IMR-90 (cell line): ENCODE data around the gene CCDC33.

Source experiments
- BHLHE40 ChIP-seq: fragments of 150-350 bp; IDR thresholded peaks from 2 replicates; pipeline ENCODE4 v1.6.1; 2016; ENCODE audit warnings: mild to moderate bottlenecking, low read depth, low read length
- CEBPB ChIP-seq: IDR thresholded peaks from 2 replicates; pipeline ENCODE4 v1.6.1; 2012; ENCODE audit warnings: low read depth, low read length, improper control_type of control experiment
- CHD1 ChIP-seq: IDR thresholded peaks from 2 replicates; pipeline ENCODE4 v1.6.1; 2012; ENCODE audit warnings: low read depth, low read length, improper control_type of control experiment
- MAZ ChIP-seq: IDR thresholded peaks from 2 replicates; pipeline ENCODE4 v1.6.1; 2012; ENCODE audit warnings: low read depth, mild to moderate bottlenecking, low read length, improper control_type of control experiment, moderate library complexity, borderline replicate concordance
- MXI1 ChIP-seq: IDR thresholded peaks from 2 replicates; pipeline ENCODE4 v1.6.1; 2012; ENCODE audit warnings: low read depth, mild to moderate bottlenecking, low read length, moderate library complexity, borderline replicate concordance
- POLR2A ChIP-seq: IDR thresholded peaks from 2 replicates; pipeline ENCODE4 v1.6.1; 2012; ENCODE audit warnings: mild to moderate bottlenecking, low read depth, low read length
- RAD21 ChIP-seq: IDR thresholded peaks from 2 replicates; pipeline ENCODE4 v1.6.1; 2012; ENCODE audit warnings: low read length, improper control_type of control experiment
- RCOR1 ChIP-seq: IDR thresholded peaks from 2 replicates; pipeline ENCODE4 v1.6.1; 2012; ENCODE audit warnings: mild to moderate bottlenecking, low read length, improper control_type of control experiment; ENCODE audit not compliant: insufficient replicate concordance
- RFX5 ChIP-seq: IDR thresholded peaks from 2 replicates; pipeline ENCODE4 v1.8.0; 2012; ENCODE audit warnings: low read depth, mild to moderate bottlenecking, low read length, moderate library complexity
- SMC3 ChIP-seq: fragments of 150-350 bp; IDR thresholded peaks from 2 replicates; pipeline ENCODE4 v1.6.1; 2016; ENCODE audit warnings: low read depth, mild to moderate bottlenecking, antibody characterized with exemption, low read length, moderate library complexity
- TF ChIP-seq, protein P1 (sequence below): conservative IDR thresholded peaks from 2 replicates; pipeline ENCODE4 v1.5.1; 2012; ENCODE audit warnings: mild to moderate bottlenecking, low read depth, low read length, improper control_type of control experiment
- TF ChIP-seq, protein P2 (sequence below): fragments of 150-350 bp; IDR thresholded peaks from 2 replicates; pipeline ENCODE4 v1.6.1; 2017; ENCODE audit warnings: mild to moderate bottlenecking, antibody characterized with exemption, low read length, low read depth
- TF ChIP-seq, protein P3 (sequence below): fragments of 150-350 bp; IDR thresholded peaks from 2 replicates; pipeline ENCODE4 v1.6.1; 2016; ENCODE audit warnings: low read depth, mild to moderate bottlenecking, low read length, moderate library complexity, borderline replicate concordance

DNA sequence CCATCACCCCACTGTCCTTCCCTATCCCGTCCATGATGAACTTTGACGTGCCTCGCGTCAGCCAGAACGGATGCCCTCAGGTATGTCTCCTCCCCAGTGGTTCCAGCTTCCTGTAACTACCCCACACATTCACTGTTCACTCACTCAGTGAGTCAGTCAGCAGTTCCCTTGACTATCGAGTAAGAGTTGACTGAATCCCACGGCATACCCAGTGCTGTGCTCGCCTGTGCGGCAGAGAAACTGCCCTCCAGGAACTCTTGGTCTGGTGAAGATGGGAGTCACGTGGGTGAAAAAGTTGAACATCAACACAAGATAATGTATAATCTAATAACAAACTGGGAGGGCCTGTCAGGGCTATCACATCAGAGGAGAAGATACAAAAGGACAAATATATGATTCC is 36.7 kb downstream of the CCDC33 start:
- TF ChIP-seq, protein P1, sequence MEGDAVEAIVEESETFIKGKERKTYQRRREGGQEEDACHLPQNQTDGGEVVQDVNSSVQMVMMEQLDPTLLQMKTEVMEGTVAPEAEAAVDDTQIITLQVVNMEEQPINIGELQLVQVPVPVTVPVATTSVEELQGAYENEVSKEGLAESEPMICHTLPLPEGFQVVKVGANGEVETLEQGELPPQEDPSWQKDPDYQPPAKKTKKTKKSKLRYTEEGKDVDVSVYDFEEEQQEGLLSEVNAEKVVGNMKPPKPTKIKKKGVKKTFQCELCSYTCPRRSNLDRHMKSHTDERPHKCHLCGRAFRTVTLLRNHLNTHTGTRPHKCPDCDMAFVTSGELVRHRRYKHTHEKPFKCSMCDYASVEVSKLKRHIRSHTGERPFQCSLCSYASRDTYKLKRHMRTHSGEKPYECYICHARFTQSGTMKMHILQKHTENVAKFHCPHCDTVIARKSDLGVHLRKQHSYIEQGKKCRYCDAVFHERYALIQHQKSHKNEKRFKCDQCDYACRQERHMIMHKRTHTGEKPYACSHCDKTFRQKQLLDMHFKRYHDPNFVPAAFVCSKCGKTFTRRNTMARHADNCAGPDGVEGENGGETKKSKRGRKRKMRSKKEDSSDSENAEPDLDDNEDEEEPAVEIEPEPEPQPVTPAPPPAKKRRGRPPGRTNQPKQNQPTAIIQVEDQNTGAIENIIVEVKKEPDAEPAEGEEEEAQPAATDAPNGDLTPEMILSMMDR: no peak
- no peak for TF ChIP-seq POLR2A
- no peak for TF ChIP-seq RCOR1
- TF ChIP-seq, protein P2, sequence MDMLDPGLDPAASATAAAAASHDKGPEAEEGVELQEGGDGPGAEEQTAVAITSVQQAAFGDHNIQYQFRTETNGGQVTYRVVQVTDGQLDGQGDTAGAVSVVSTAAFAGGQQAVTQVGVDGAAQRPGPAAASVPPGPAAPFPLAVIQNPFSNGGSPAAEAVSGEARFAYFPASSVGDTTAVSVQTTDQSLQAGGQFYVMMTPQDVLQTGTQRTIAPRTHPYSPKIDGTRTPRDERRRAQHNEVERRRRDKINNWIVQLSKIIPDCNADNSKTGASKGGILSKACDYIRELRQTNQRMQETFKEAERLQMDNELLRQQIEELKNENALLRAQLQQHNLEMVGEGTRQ: no peak
- TF ChIP-seq CHD1: no peak
- no peak for TF ChIP-seq SMC3
- no peak for TF ChIP-seq RAD21
- no peak for TF ChIP-seq BHLHE40
- TF ChIP-seq CEBPB: no peak
- TF ChIP-seq MAZ: no peak
- no peak for TF ChIP-seq RFX5
- TF ChIP-seq MXI1: no peak
- TF ChIP-seq, protein P3, sequence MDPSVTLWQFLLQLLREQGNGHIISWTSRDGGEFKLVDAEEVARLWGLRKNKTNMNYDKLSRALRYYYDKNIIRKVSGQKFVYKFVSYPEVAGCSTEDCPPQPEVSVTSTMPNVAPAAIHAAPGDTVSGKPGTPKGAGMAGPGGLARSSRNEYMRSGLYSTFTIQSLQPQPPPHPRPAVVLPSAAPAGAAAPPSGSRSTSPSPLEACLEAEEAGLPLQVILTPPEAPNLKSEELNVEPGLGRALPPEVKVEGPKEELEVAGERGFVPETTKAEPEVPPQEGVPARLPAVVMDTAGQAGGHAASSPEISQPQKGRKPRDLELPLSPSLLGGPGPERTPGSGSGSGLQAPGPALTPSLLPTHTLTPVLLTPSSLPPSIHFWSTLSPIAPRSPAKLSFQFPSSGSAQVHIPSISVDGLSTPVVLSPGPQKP: no peak
